Measurements from ENCODE around the gene FAM114A1.
"Not testable (repeated sequence)": the region's sequence is repeated elsewhere in the genome, so short reads cannot be mapped to it uniquely, and the experiment has no call there.

The FAM114A1 gene

GRCh38 chr4:38967260-38968095 is 99.9 kb downstream of the FAM114A1 start:
- no peak for DNase-seq (ENCODE audit: low spot score)

GRCh38 chr4:38968668-38969067 is 101.1 kb downstream of the FAM114A1 start:
- no peak for DNase-seq (ENCODE audit: low spot score)

GRCh38 chr4:38976308-38976707 is 108.7 kb downstream of the FAM114A1 start:
- DNase-seq (ENCODE audit: low spot score), result no peak

GRCh38 chr4:38979081-38979480 is 111.5 kb downstream of the FAM114A1 start:
- DNase-seq (ENCODE audit: low spot score), result no peak

- DNase-seq (ENCODE audit: low spot score), result no peak
Observed at GRCh38 chr4:38979511-38980230, 112.1 kb downstream of the FAM114A1 start.

GRCh38 chr4:38980903-38981676 is 113.5 kb downstream of the FAM114A1 start:
- DNase-seq (ENCODE audit: low spot score), result peak; percentile 16

- DNase-seq (ENCODE audit: low spot score), result no peak
Observed at GRCh38 chr4:38982361-38983095, 114.9 kb downstream of the FAM114A1 start.

GRCh38 chr4:38983291-38983690 is 115.7 kb downstream of the FAM114A1 start:
- no peak for DNase-seq (ENCODE audit: low spot score)

- DNase-seq (ENCODE audit: low spot score), result peak; percentile 34
Observed at GRCh38 chr4:38983787-38984598, 116.4 kb downstream of the FAM114A1 start.

- no peak for DNase-seq (ENCODE audit: low spot score)
Observed at GRCh38 chr4:38985410-38986100, 117.9 kb downstream of the FAM114A1 start.

GRCh38 chr4:38987491-38987890 is 119.9 kb downstream of the FAM114A1 start:
- DNase-seq (ENCODE audit: low spot score), result no peak

GRCh38 chr4:38988353-38988752 is 120.7 kb downstream of the FAM114A1 start:
- DNase-seq (ENCODE audit: low spot score), result not testable (repeated sequence)

- no peak for DNase-seq (ENCODE audit: low spot score)
Observed at GRCh38 chr4:38989487-38989886, 121.9 kb downstream of the FAM114A1 start.

- DNase-seq (ENCODE audit: low spot score), result no peak
Observed at GRCh38 chr4:38990241-38990640, 122.6 kb downstream of the FAM114A1 start.

- no peak for DNase-seq (ENCODE audit: low spot score)
Observed at GRCh38 chr4:38993683-38994082, 126.1 kb downstream of the FAM114A1 start.

- no peak for DNase-seq (ENCODE audit: low spot score)
Observed at GRCh38 chr4:38994135-38994534, 126.5 kb downstream of the FAM114A1 start.
